Right lung (tissue), 5 donors: ENCODE results near the gene COL6A2. TPM values are rescaled to one million over a fixed set of nuclear protein-coding genes. Genes with fewer than 3 reads are reported as not detected.

Source experiments
- DNase-seq, 2 donors: peaks; one replicate each; pipeline ENCODE4 v3.0.0-alpha.2; 2013
- polyA plus RNA-seq, 5 donors: library from polyadenylated mRNA; unstranded; fragments of 120-200 nt; gene quantifications; one replicate each; pipeline versions ENCODE4 v1.2.1 to v1.2.3, GENCODE V29; 2013; ENCODE audit warnings: inconsistent platforms in 1 of 5, low replicate concordance in 1 of 5; ENCODE audit not compliant: insufficient read length in 5 of 5, insufficient read depth in 1 of 5

The COL6A2 gene
- polyA plus RNA-seq, 5 donors: 330 to 702 (median 390) TPM

GRCh38 chr21:46111857-46112724 is 14.2 kb downstream of the COL6A2 start:
- no peak for DNase-seq

GRCh38 chr21:46112725-46113215 is 14.9 kb downstream of the COL6A2 start:
- no peak for DNase-seq

GRCh38 chr21:46113497-46114176 is 15.7 kb downstream of the COL6A2 start:
- no peak for DNase-seq

- no peak for DNase-seq
These were observed 17.1 kb downstream of the COL6A2 start for GRCh38 chr21:46114963-46115362.

- DNase-seq: no peak
These were observed 17.7 kb downstream of the COL6A2 start for GRCh38 chr21:46115441-46116188.

GRCh38 chr21:46116189-46116775 is 18.4 kb downstream of the COL6A2 start:
- DNase-seq: no peak

GRCh38 chr21:46116776-46117585 is 19.1 kb downstream of the COL6A2 start:
- DNase-seq: no peak

- no peak for DNase-seq
These were observed 19.8 kb downstream of the COL6A2 start for GRCh38 chr21:46117586-46118315.

GRCh38 chr21:46118316-46119143 is 20.6 kb downstream of the COL6A2 start:
- DNase-seq: no peak

- DNase-seq: no peak
These were observed 21.3 kb downstream of the COL6A2 start for GRCh38 chr21:46119144-46119636.

GRCh38 chr21:46119637-46120271 is 21.8 kb downstream of the COL6A2 start:
- no peak for DNase-seq

- no peak for DNase-seq
These were observed 22.7 kb downstream of the COL6A2 start for GRCh38 chr21:46120301-46121285.

- DNase-seq: no peak
These were observed 23.6 kb downstream of the COL6A2 start for GRCh38 chr21:46121286-46122221.

- DNase-seq: no peak
These were observed 24.3 kb downstream of the COL6A2 start for GRCh38 chr21:46122237-46122671.

- no peak for DNase-seq
These were observed 25.1 kb downstream of the COL6A2 start for GRCh38 chr21:46122758-46123683.
